ENCODE measurements around the gene ABCF3.
"Not testable (repeated sequence)": the region's sequence is repeated elsewhere in the genome, so short reads cannot be mapped to it uniquely, and the experiment has no call there.

Gene ABCF3

GRCh38 chr3:184186184-184186901 is at the start of gene ABCF3:
ABCF3 (plus strand) TSS chr3:184186199; CDS start chr3:184186208, 9 bp downstream.
- no peak for DNase-seq

- DNase-seq: no peak
Measured at GRCh38 chr3:184140436-184140835, 45.6 kb upstream of the ABCF3 start.

- DNase-seq: no peak
Measured at GRCh38 chr3:184142199-184142598, 43.8 kb upstream of the ABCF3 start.

- no peak for DNase-seq
Measured at GRCh38 chr3:184143327-184143726, 42.7 kb upstream of the ABCF3 start.

GRCh38 chr3:184144505-184144904 is 41.5 kb upstream of the ABCF3 start:
- no peak for DNase-seq

- DNase-seq: peak; percentile 65
Measured at GRCh38 chr3:184145111-184145524, 40.9 kb upstream of the ABCF3 start.

GRCh38 chr3:184145751-184146270 is 40.2 kb upstream of the ABCF3 start:
- DNase-seq: no peak

GRCh38 chr3:184148076-184148475 is 37.9 kb upstream of the ABCF3 start:
- DNase-seq: no peak

GRCh38 chr3:184149123-184149522 is 36.9 kb upstream of the ABCF3 start:
- no peak for DNase-seq

- not testable (repeated sequence) for DNase-seq
Measured at GRCh38 chr3:184149770-184150169, 36.2 kb upstream of the ABCF3 start.

- DNase-seq: peak; percentile 76
Measured at GRCh38 chr3:184154885-184155643, 30.9 kb upstream of the ABCF3 start, which contains the start of gene DVL3. DVL3 (plus strand) TSS chr3:184155377; CDS start chr3:184155636, 259 bp downstream.

GRCh38 chr3:184155644-184156521 is 30.1 kb upstream of the ABCF3 start:
- no peak for DNase-seq

GRCh38 chr3:184156522-184156955 is 29.5 kb upstream of the ABCF3 start:
- no peak for DNase-seq

- DNase-seq: no peak
Measured at GRCh38 chr3:184157206-184157605, 28.8 kb upstream of the ABCF3 start.

- DNase-seq: no peak
Measured at GRCh38 chr3:184158404-184158803, 27.6 kb upstream of the ABCF3 start.

GRCh38 chr3:184160456-184160855 is 25.5 kb upstream of the ABCF3 start:
- no peak for DNase-seq

GRCh38 chr3:184162571-184163070 is 23.4 kb upstream of the ABCF3 start:
- not testable (repeated sequence) for DNase-seq

GRCh38 chr3:184164648-184165330 is 21.2 kb upstream of the ABCF3 start:
- DNase-seq: no peak

GRCh38 chr3:184165543-184165942 is 20.5 kb upstream of the ABCF3 start:
- no peak for DNase-seq

GRCh38 chr3:184166671-184167070 is 19.3 kb upstream of the ABCF3 start:
- no peak for DNase-seq

- no peak for DNase-seq
Measured at GRCh38 chr3:184167786-184168185, 18.2 kb upstream of the ABCF3 start.

Measured in COR-L47 (cell line).